ENCODE data around the gene ELP5. TPM values are rescaled to one million over a fixed set of nuclear protein-coding genes. Genes with fewer than 3 reads are reported as not detected.

Gene ELP5
- total and polyA plus RNA-seq, 2 donors (not counting 1 experiment from before 2014, with no cell fraction given): 48.0 to 69.9 TPM

DNA sequence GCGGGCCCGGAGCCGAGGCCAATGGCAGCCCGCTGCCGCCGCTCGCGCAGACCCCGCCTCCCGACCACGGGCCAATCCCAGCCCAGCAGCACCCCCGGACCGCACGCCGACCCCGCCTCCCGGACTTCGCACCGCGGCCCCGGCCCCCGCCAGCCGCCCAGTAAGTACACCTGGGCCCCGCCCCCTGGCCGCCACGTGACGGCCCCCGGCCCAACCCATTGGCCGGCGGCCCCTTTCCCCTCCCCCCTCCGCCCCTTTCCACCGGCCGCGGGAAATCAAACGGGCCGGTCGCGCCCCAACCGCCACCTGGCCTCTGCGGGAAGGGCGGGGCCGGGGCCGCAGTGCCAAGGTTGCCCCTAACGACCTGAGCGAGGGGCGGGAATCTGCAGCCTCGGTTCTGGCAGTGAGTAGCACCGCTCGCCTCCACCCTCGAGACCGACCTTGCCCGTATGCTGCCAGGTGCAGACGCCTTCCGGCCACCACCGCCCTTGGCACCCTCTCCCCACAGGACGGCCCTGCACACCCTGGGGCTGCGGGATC is 42.7 kb downstream of the ELP5 start, which contains the start of gene YBX2:
Gene YBX2, minus strand, starts transcription at position 26 of the 540 bp plus-strand sequence. CDS start 139 bp downstream, outside the sequence.
- TF ChIP-seq, protein P1, sequence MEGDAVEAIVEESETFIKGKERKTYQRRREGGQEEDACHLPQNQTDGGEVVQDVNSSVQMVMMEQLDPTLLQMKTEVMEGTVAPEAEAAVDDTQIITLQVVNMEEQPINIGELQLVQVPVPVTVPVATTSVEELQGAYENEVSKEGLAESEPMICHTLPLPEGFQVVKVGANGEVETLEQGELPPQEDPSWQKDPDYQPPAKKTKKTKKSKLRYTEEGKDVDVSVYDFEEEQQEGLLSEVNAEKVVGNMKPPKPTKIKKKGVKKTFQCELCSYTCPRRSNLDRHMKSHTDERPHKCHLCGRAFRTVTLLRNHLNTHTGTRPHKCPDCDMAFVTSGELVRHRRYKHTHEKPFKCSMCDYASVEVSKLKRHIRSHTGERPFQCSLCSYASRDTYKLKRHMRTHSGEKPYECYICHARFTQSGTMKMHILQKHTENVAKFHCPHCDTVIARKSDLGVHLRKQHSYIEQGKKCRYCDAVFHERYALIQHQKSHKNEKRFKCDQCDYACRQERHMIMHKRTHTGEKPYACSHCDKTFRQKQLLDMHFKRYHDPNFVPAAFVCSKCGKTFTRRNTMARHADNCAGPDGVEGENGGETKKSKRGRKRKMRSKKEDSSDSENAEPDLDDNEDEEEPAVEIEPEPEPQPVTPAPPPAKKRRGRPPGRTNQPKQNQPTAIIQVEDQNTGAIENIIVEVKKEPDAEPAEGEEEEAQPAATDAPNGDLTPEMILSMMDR (IDR thresholded peaks at IDR 0.05): no peak
- no peak for TF ChIP-seq EZH2 (IDR thresholded peaks at IDR 0.05; ENCODE audit: borderline replicate concordance, insufficient read depth, low read depth, low read length, poor library complexity, severe bottlenecking)
- no peaks in the 10 kb centered on the region for H3K79me2 ChIP-seq (ENCODE audit: control insufficient read depth, insufficient read depth, low read length)
- Mint-ChIP-seq H3K27ac (no peak within 1 kb of the TSS), H3K4me1 (peaks cover 22% of the 10 kb centered on the region), H3K27me3 (peaks cover 38% of the 10 kb centered on the region), H3K9me3 (ENCODE audit: insufficient read depth) (no peaks in the 10 kb centered on the region), H3K4me3 (peak within 1 kb of the TSS; percentile 83)
- CTCF ChIA-PET: no interaction called here
- no peaks in the 10 kb centered on the region for H4K20me1 ChIP-seq (ENCODE audit: control insufficient read depth, insufficient read depth, low read length, poor library complexity, severe bottlenecking)
- H3K27me3 ChIP-seq (replicated peaks in 1 of 4; ENCODE audit: control extremely low read depth in 1 of 4, control insufficient read depth in 3 of 4, insufficient read depth in 4 of 4, low read length in 3 of 4): peaks cover 0 to 57% (median 14%) of the 10 kb centered on the region in 4 experiments
- intact Hi-C loops (cut with micrococcal nuclease): loop anchor here (10.0 kb wide), 1 partner anchor 160 kb away; no protein-coding TSS in a partner anchor
- H3K4me1 ChIP-seq (ENCODE audit: control insufficient read depth in 2 of 2, insufficient read depth in 2 of 2, low read length in 2 of 2): peaks cover 28 to 30% of the 10 kb centered on the region in 2 donors
- peaks cover 0 to 7% (median 0%) of the 10 kb centered on the region in 3 donors for H3K9me3 ChIP-seq (ENCODE audit: control extremely low read depth in 1 of 3, control insufficient read depth in 2 of 3, insufficient read depth in 1 of 3, low read length in 2 of 3)
- DNase-seq (peak; percentile 84), ATAC-seq (ENCODE audit: low read depth) (peak; percentile 75)
- POLR2A ChIA-PET: no interaction called here
- H3K4me3 ChIP-seq (ENCODE audit: control extremely low read depth in 1 of 5, extremely low read depth in 1 of 5, insufficient read depth in 1 of 5, low read depth in 2 of 5, low read length in 4 of 5): peak within 1 kb of the TSS in 4 of 5 experiments; percentile 25 to 54 (median 42)
- peak within 1 kb of the TSS; percentile 92 for H3K4me2 ChIP-seq (replicated peaks; ENCODE audit: low read depth, low read length, poor library complexity, severe bottlenecking)
- no peak within 1 kb of the TSS for H3K27ac ChIP-seq (ENCODE audit: low read length in 2 of 2)
- peak within 1 kb of the TSS; percentile 58 for H3K9ac ChIP-seq (ENCODE audit: low read length)
- H2AFZ ChIP-seq (ENCODE audit: insufficient read depth, low read depth, low read length, poor library complexity, severe bottlenecking): peak within 1 kb of the TSS; percentile 32
- H3K36me3 ChIP-seq (replicated peaks in 1 of 2; ENCODE audit: control extremely low read depth in 1 of 2, control insufficient read depth in 1 of 2, extremely low read depth in 1 of 2, insufficient read depth in 2 of 2, low read length in 1 of 2): no peaks in the 10 kb centered on the region
- WGBS (ENCODE audit: insufficient coverage): 2% methylated on average over 52 of the region's 57 CpGs

Data from B cell (primary cell).